ENCODE measurements around the gene IGFBP6. TPM values are rescaled to one million over a fixed set of nuclear protein-coding genes. Genes with fewer than 3 reads are reported as not detected.

Gene IGFBP6
- total and polyA plus RNA-seq, 9 of the 15 experiments (the other 6 are each of a cell fraction or from before 2014, with no cell fraction given), result 0.15 to 1.4 (median 0.54) TPM

DNA sequence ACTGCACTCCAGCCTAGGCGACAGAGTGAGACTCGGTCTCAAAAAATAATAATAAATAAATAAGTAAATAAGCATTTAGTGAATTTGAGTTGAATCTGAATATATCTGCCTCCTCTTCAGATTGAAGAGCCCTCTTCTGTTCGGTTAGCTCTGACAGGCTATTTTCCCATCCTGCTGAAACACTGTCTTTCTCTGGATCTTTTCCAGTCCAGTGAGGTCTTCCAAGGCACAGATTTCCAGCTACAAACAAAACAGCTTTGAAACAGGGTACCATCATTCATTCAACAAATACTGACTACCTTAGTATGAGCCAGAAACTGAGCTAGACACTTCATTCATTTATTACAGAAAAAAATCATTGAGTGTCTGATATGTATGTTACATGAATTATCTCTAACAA, 11.1 kb upstream of the IGFBP6 start:
- no TSS peak for BruUV-seq (replicated peaks)
- Histone ChIP-seq H3K27me3 (ENCODE audit: control insufficient read depth in 2 of 2, insufficient read depth in 2 of 2, low read length in 2 of 2) (no peaks in the 10 kb centered on the region), H3K4me2 (ENCODE audit: insufficient read depth, low read length) (no peak overlapping the region), H3K4me1 (replicated peaks in 1 of 2; ENCODE audit: control insufficient read depth in 2 of 2, insufficient read depth in 2 of 2, low read length in 2 of 2) (no peaks in the 10 kb centered on the region; a peak in 2 of 5 replicates), H3K9me1 (ENCODE audit: control insufficient read depth, insufficient read depth, low read length) (no peaks in the 10 kb centered on the region), H3K27ac (ENCODE audit: extremely low read depth, low read depth, low read length) (no peak overlapping the region), H3K4me3 (no peak overlapping the region), H4K20me1 (replicated peaks; ENCODE audit: control insufficient read depth, insufficient read depth, low read length) (no peaks in the 10 kb centered on the region), H3K36me3 (ENCODE audit: control insufficient read depth, insufficient read depth, low read length) (no peaks in the 10 kb centered on the region), H2AFZ (ENCODE audit: low read depth, low read length) (peak overlapping the region; percentile 37; the same call in 1 of the 2 replicates), H3K9me3 (replicated peaks; ENCODE audit: control insufficient read depth, insufficient read depth, low read depth, low read length) (no peaks in the 10 kb centered on the region), H3K9ac (ENCODE audit: insufficient read depth in 1 of 2, low read depth in 2 of 2, low read length in 2 of 2) (no peak overlapping the region), H3K79me2 (ENCODE audit: control insufficient read depth, insufficient read depth, low read length) (no peaks in the 10 kb centered on the region)
- DNase-seq (ENCODE audit: extremely low read depth in 1 of 4, low spot score in 3 of 4) (no peak), ATAC-seq (no peak), FAIRE-seq (no peak)
- in situ Hi-C loops (cut with MboI), result no loop called here
- CTCF ChIA-PET (ENCODE audit: low intra/inter-chr PET ratio), result no interaction called here
- WGBS (ENCODE audit: insufficient coverage, low coverage, missing lambda C conversion rate), result 43% methylated on average over 3 of the region's 3 CpGs
- intact Hi-C loops (cut with micrococcal nuclease), result no loop called here
- no peak for TF ChIP-seq SRF (CRISPR knock-in tag; IDR thresholded peaks at IDR 0.05)
- POLR2A ChIA-PET, result interaction anchor here (0.8 kb wide), 1 partner anchor 25 kb away, joined by 3 read pairs; no protein-coding TSS in a partner anchor

DNA sequence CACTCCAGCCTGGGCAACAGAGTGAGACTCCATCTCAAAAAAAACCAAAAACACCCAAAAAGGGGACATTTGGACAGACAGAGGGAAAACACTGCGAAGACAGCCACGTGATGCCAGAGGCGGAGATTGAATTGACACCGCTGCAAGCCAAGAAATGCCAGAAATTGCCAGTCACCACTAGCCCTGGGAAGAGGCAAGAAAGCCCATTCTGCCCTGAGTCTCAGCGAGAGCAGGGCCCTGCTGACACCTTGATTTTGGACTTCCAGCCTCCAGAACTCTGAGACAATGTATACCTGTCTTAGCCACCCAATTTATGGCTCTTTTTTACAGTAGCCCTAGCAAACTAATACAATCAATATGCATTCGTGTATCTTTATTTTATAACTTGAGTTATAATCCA, 7.4 kb upstream of the IGFBP6 start:
- H3K4me2 ChIP-seq (ENCODE audit: insufficient read depth, low read length), result no peak overlapping the region
- H4K20me1 ChIP-seq (replicated peaks; ENCODE audit: control insufficient read depth, insufficient read depth, low read length), result no peaks in the 10 kb centered on the region
- no peak overlapping the region for H3K27ac ChIP-seq (ENCODE audit: extremely low read depth, low read depth, low read length)
- no peak overlapping the region for H3K4me3 ChIP-seq
- BruUV-seq (replicated peaks), result no TSS peak
- in situ Hi-C loops (cut with MboI) (no loop called here), intact Hi-C loops (cut with micrococcal nuclease) (no loop called here)
- ChIA-PET POLR2A (interaction anchor here (0.8 to 2.6 kb wide), 4 partner anchors 10 to 211 kb away, joined by 3 to 12 read pairs (median 4); partner anchors contain the start of gene SPRYD3), CTCF (ENCODE audit: low intra/inter-chr PET ratio) (no interaction called here)
- H3K27me3 ChIP-seq (ENCODE audit: control insufficient read depth in 2 of 2, insufficient read depth in 2 of 2, low read length in 2 of 2), result no peaks in the 10 kb centered on the region
- H3K4me1 ChIP-seq (replicated peaks in 1 of 2; ENCODE audit: control insufficient read depth in 2 of 2, insufficient read depth in 2 of 2, low read length in 2 of 2), result peaks cover 6 to 11% of the 10 kb centered on the region in 2 experiments
- H3K9ac ChIP-seq (ENCODE audit: insufficient read depth in 1 of 2, low read depth in 2 of 2, low read length in 2 of 2), result peak overlapping the region in 1 of 2 experiments; percentile 77; a peak in 1 of 4 replicates
- H3K36me3 ChIP-seq (ENCODE audit: control insufficient read depth, insufficient read depth, low read length), result no peaks in the 10 kb centered on the region
- no peaks in the 10 kb centered on the region for H3K9me3 ChIP-seq (replicated peaks; ENCODE audit: control insufficient read depth, insufficient read depth, low read depth, low read length)
- ATAC-seq (no peak), DNase-seq (ENCODE audit: extremely low read depth in 1 of 4, low spot score in 3 of 4) (no peak), FAIRE-seq (no peak)
- H3K9me1 ChIP-seq (ENCODE audit: control insufficient read depth, insufficient read depth, low read length), result no peaks in the 10 kb centered on the region
- WGBS (ENCODE audit: insufficient coverage, low coverage, missing lambda C conversion rate), result 66% methylated on average over 6 of the region's 6 CpGs
- H2AFZ ChIP-seq (ENCODE audit: low read depth, low read length), result 0 out of 2 replicates have a peak overlapping the region, but pooled peaks have one; percentile 55
- H3K79me2 ChIP-seq (ENCODE audit: control insufficient read depth, insufficient read depth, low read length), result no peaks in the 10 kb centered on the region
- TF ChIP-seq, protein P1, sequence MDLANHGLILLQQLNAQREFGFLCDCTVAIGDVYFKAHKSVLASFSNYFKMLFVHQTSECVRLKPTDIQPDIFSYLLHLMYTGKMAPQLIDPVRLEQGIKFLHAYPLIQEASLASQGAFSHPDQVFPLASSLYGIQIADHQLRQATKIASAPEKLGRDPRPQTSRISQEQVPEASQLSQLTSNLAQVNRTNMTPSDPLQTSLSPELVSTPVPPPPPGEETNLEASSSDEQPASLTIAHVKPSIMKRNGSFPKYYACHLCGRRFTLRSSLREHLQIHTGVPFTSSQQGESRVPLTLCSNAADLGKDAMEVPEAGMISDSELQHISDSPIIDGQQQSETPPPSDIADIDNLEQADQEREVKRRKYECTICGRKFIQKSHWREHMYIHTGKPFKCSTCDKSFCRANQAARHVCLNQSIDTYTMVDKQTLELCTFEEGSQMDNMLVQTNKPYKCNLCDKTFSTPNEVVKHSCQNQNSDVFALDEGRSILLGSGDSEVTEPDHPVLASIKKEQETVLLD (IDR thresholded peaks at IDR 0.05), result no peak
- no peak for TF ChIP-seq FOXJ2 (tag; IDR thresholded peaks at IDR 0.05)
- no peak for TF ChIP-seq ZNF77 (CRISPR knock-in tag; IDR thresholded peaks at IDR 0.05)
- TF ChIP-seq MCM2 (IDR thresholded peaks at IDR 0.05; ENCODE audit: low read depth), result no peak
- no peak for TF ChIP-seq SMC3 (conservative IDR thresholded peaks at IDR 0.05; ENCODE audit: insufficient read depth, low read depth, low read length)
- no peak for TF ChIP-seq MLX (CRISPR knock-in tag; conservative IDR thresholded peaks at IDR 0.05)
- no peak for TF ChIP-seq ZNF134 (CRISPR knock-in tag; conservative IDR thresholded peaks at IDR 0.05)
- TF ChIP-seq NFYB (IDR thresholded peaks at IDR 0.05; ENCODE audit: extremely low read depth, insufficient read length), result no peak
- TF ChIP-seq NFIX (CRISPR knock-in tag; IDR thresholded peaks at IDR 0.05; ENCODE audit: low read depth), result no peak
- no peak for TF ChIP-seq ZNF146 (CRISPR knock-in tag; IDR thresholded peaks at IDR 0.05; ENCODE audit: unreplicated experiment)
- no peak for TF ChIP-seq HDGF (IDR thresholded peaks at IDR 0.05)
- TF ChIP-seq SFPQ (IDR thresholded peaks at IDR 0.05; ENCODE audit: low read depth, low read length), result no peak
